Right lobe of liver (tissue), 6 donors: ENCODE data around the gene TAF4B. TPM values are rescaled to one million over a fixed set of nuclear protein-coding genes. Genes with fewer than 3 reads are reported as not detected.

Experiments
- ATAC-seq, 4 donors: fragments of 200-7000 bp; cut with Tn5 transposase; one replicate each; pipeline ENCODE4 v1.9.1; 2020; ENCODE audit warnings: mild to moderate bottlenecking in 4 of 4, moderate library complexity in 4 of 4
- DNase-seq, 3 donors: peaks; one replicate each; pipeline ENCODE4 v3.0.0-alpha.2; 2020
- H3K27ac ChIP-seq, 3 donors: fragments of 200-600 bp; one replicate each; pipeline ENCODE4 v1.8.0; 2022
- H3K27me3 ChIP-seq, 2 donors: fragments of 200-600 bp; one replicate each; pipeline ENCODE4 v1.8.0; 2022
- H3K36me3 ChIP-seq, 4 donors: fragments of 200-600 bp; sonication (generic) in 1 of 4; one replicate each; pipeline versions ENCODE4 v1.5.1 to v1.8.0; 2017 to 2022; ENCODE audit warnings: control low read depth in 1 of 4
- H3K4me1 ChIP-seq, 4 donors: fragments of 200-600 bp; sonication (generic) in 1 of 4; one replicate each; pipeline versions ENCODE4 v1.5.1 to v1.8.0; 2017 to 2022; ENCODE audit warnings: control low read depth in 1 of 4
- H3K4me3 ChIP-seq, 3 donors: fragments of 200-600 bp; one replicate each; pipeline ENCODE4 v1.8.0; 2022
- H3K9me3 ChIP-seq, 4 donors: fragments of 200-600 bp; sonication (generic) in 1 of 4; one replicate each; pipeline versions ENCODE4 v1.5.1 to v1.8.0; 2017 to 2022; ENCODE audit warnings: control low read depth in 1 of 4
- POLR2A ChIP-seq: fragments of 450-650 bp; IDR thresholded peaks from one replicate; pipeline ENCODE4 v1.6.1; 2017; ENCODE audit warnings: antibody characterized with exemption, mild to moderate bottlenecking
- WGBS: methylation state at CpG from one replicate; pipeline ENCODE4 v1.1.6; 2018; ENCODE audit warnings: low coverage, low lambda C conversion rate; ENCODE audit not compliant: insufficient coverage; ENCODE audit errors: missing lambda C conversion rate; 5-methylcytosine and 5-hydroxymethylcytosine counted together
- intact Hi-C, 2 donors: fragments of 100-400 bp; cut with DNase I; formaldehyde crosslinking; loops; one replicate each; pipeline versions ENCODE4 v1.11.2 to v1.14.1; 2022
- total RNA-seq, 6 experiments: library from RNA; depleted of rRNA in 2 of 6; stranded (reverse); fragments of >200 nt in 2 of 6; fragmentation: NEBNext Ultra II Directional in 3 of 6; extraction: Animal tissue kit (Norgen Biotek cat#: 25700) in 3 of 6; gene quantifications; one replicate each; pipeline versions ENCODE4 v1.1.0 to v1.2.4, GENCODE V29; 2016 to 2023
- TF ChIP-seq, protein P1 (sequence below), 4 donors: fragments of 200-600 bp in 3 of 4; fragments of 450-650 bp in 1 of 4; IDR thresholded peaks; one replicate each; pipeline versions ENCODE4 v1.5.1 to v1.8.0; 2016 to 2022; ENCODE audit warnings: antibody characterized with exemption in 4 of 4, mild to moderate bottlenecking in 2 of 4
- donor health status: DM: no; HTN: yes; CAD: no.
- donor health status: DM: no; HTN: no; CAD: no.
- donor health status: DM: no; HTN: no; CAD: no.
- donor health status: DM: no; HTN: yes; CAD: no.
- donor health status: DM: no; HTN: yes; CAD: no.

TAF4B gene
- total RNA-seq, 6 experiments from 2014 or later = 0.09 to 0.44 (median 0.31) TPM

DNA sequence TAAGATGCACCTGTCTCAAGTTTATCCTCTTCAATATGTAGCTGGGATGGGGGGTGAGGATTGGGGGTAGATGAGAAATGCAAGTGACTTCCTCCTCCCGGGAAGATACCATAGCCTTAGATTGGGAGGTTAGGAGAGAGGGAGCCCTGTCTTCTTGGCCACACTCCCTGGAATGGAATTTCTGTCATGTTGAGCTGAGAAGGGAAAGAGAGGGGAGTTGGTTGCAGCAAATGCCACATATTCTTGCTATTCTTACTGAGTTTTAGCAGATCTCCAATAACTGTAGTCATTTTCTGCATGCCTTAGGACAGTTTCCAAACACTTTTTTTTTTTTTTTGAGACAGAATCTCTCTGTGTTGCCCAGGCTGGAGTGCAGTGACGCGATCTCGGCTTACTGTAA lies 35.9 kb downstream of the TAF4B start:
- Histone ChIP-seq H3K4me3 (no peak overlapping the region), H3K27ac (no peak overlapping the region), H3K9me3 (no peaks in the 10 kb centered on the region), H3K27me3 (no peaks in the 10 kb centered on the region), H3K4me1 (no peaks in the 10 kb centered on the region), H3K36me3 (no peaks in the 10 kb centered on the region)
- 85% methylated on average over 4 of the region's 4 CpGs for WGBS
- intact Hi-C loops = no loop called here
- no peak for DNase-seq
- no peak for TF ChIP-seq POLR2A
- TF ChIP-seq, protein P1, sequence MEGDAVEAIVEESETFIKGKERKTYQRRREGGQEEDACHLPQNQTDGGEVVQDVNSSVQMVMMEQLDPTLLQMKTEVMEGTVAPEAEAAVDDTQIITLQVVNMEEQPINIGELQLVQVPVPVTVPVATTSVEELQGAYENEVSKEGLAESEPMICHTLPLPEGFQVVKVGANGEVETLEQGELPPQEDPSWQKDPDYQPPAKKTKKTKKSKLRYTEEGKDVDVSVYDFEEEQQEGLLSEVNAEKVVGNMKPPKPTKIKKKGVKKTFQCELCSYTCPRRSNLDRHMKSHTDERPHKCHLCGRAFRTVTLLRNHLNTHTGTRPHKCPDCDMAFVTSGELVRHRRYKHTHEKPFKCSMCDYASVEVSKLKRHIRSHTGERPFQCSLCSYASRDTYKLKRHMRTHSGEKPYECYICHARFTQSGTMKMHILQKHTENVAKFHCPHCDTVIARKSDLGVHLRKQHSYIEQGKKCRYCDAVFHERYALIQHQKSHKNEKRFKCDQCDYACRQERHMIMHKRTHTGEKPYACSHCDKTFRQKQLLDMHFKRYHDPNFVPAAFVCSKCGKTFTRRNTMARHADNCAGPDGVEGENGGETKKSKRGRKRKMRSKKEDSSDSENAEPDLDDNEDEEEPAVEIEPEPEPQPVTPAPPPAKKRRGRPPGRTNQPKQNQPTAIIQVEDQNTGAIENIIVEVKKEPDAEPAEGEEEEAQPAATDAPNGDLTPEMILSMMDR (IDR thresholded peaks at IDR 0.05) = no peak
- ATAC-seq = no peak

DNA sequence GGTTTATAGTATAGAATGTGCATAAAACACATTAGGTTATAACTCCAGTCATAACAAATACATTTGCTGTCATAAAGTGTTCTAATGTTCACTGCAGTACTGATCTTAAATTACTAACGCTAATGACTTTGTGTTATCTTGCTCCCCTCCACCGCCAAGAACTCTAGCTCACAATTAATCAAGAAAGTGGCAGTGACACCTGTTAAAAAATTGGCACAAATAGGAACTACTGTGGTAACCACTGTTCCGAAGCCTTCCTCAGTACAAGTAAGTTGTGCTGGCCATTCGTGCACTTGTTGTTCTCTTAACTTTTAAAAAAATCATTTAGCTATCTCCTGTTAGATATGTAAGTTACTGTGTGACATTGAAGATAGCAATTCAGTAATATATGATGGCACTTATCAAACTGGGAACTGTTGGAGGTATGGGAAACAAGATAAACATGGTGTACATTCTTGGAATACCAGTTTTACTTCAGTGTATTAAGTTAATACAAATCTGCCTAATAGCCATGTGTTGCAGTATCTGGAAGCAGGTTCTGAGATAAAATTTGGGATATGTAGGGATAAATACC lies 41.2 kb downstream of the TAF4B start:
- Histone ChIP-seq H3K4me1 (no peaks in the 10 kb centered on the region), H3K27ac (no peak overlapping the region), H3K4me3 (no peak overlapping the region), H3K36me3 (no peaks in the 10 kb centered on the region), H3K27me3 (no peaks in the 10 kb centered on the region), H3K9me3 (no peaks in the 10 kb centered on the region)
- DNase-seq = no peak
- ATAC-seq = no peak
- intact Hi-C loops = no loop called here
- TF ChIP-seq, protein P1 (IDR thresholded peaks at IDR 0.05) = no peak
- TF ChIP-seq POLR2A = no peak
- 76% methylated on average over 4 of the region's 4 CpGs for WGBS

DNA sequence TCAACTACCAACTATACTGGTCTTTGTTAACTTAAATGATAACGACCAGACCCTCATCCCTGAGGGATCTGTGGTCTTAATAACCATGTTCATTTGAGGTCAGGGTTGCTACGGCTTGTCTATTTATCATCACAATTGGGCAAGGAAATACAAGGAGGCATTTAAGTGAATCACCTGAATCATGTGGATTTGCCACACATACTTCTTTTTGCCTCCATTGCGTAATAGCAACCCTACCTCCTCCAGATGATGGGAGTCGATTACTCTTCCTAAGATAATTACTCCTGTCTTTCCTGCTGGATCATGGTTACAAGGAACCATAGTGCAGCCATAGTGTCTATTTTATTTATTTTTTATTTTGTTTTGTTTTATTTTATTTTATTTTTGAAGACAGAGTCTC lies 42.2 kb downstream of the TAF4B start:
- 90% methylated on average over 4 of the region's 4 CpGs for WGBS
- Histone ChIP-seq H3K4me3 (no peak overlapping the region), H3K36me3 (no peaks in the 10 kb centered on the region), H3K4me1 (no peaks in the 10 kb centered on the region), H3K27me3 (no peaks in the 10 kb centered on the region), H3K27ac (no peak overlapping the region), H3K9me3 (no peaks in the 10 kb centered on the region)
- intact Hi-C loops = no loop called here
- DNase-seq (no peak), ATAC-seq (no peak)
- TF ChIP-seq POLR2A = no peak
- TF ChIP-seq, protein P1 (IDR thresholded peaks at IDR 0.05) = no peak

DNA sequence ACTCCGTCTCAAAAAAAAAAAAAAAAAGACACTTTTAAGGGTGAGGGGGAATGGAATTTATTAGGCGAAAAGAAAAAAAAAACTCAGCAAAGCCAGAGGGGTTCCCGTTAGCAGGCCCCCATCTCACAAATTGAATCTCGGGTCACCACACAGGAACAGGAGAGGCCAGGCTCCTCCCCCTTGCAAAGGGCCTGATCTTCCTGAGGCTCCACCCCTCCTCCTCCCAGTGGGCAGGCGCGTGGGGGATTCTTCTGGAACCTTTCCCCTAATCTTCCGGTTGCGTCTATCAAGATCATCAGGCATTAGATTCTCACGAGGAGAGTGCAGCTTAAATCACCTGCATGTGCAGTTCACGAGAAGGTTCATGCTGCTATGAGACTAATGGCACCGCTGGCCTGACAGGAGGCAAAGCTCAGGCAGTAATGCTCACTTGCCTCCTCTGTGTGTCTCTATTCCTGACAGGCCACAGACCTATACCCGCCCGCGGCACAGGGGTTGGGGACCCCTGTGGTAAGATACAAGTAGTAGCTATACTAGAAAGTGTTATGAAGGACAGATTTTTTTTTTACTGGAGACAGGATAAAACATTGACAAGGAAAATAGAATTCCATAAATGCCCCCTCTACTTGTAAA lies 45.8 kb downstream of the TAF4B start:
- ATAC-seq (no peak), DNase-seq (no peak)
- no peaks in the 10 kb centered on the region for H3K27me3 ChIP-seq
- H3K9me3 ChIP-seq = no peaks in the 10 kb centered on the region
- intact Hi-C loops = no loop called here
- no peak for TF ChIP-seq POLR2A
- TF ChIP-seq, protein P1 (IDR thresholded peaks at IDR 0.05) = no peak
- WGBS = 93% methylated on average over 8 of the region's 14 CpGs
- no peak overlapping the region for H3K4me3 ChIP-seq
- no peaks in the 10 kb centered on the region for H3K4me1 ChIP-seq
- H3K36me3 ChIP-seq = no peaks in the 10 kb centered on the region
- no peak overlapping the region for H3K27ac ChIP-seq
